ENCODE data around the gene ATOSB.
"Not testable (repeated sequence)": the region's sequence is repeated elsewhere in the genome, so short reads cannot be mapped to it uniquely, and the experiment has no call there.

Gene ATOSB, protein sequence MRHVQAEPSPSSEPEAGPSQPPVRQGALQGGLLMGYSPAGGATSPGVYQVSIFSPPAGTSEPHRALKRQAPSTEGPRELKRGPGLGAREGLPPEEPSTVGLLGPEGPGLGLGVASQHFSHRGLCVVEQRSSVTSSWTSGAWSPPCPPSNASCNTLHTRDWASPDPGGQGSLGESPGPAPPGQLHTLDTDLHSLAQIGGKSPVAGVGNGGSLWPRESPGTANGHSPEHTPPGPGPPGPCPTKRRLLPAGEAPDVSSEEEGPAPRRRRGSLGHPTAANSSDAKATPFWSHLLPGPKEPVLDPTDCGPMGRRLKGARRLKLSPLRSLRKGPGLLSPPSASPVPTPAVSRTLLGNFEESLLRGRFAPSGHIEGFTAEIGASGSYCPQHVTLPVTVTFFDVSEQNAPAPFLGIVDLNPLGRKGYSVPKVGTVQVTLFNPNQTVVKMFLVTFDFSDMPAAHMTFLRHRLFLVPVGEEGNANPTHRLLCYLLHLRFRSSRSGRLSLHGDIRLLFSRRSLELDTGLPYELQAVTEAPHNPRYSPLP

DNA sequence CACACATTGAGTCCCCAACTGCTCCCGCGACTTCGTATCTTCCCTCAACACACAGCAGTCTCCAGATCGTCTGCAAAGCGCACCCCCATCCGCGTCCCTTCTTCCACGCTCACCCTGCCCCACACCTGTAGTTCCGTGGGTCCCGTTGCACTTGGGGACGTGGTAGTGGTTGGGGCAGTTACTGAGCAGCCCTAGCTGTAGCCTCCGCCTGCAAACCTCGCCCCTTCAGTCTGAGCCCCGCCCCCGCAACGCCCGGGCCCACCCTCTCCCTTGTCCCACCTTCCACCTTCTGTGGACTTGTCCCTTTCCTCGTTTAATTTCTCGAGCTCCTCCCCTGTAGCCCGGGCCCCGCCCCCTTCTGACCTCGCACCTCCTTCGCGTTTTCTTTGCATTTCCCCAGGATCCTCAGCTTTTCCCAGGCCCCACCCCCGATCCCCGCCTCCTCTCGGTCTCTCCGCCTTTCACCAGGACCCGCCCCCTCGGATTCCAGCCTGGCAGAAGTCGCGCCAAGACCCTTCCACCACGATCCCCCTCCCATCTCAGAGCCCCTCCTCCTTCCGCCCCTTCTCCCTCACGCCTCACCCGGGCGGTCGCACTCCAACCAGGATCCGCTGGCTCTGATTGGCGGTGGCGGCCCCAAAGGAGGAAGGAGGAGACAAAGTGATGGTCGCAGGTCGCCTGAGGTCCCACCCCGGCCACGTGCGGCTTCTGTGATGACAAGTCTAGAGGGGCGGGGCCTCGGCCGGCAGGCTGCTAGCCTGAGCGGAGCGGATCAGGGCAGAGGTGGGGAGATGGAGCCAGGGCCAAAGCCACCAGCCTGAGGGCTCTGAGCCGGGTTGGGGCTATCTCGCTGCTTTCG is at the start of gene ATOSB:
Gene ATOSB, minus strand, starts transcription at position 183 of the 859 bp plus-strand sequence. CDS start 7,588 bp downstream, outside the sequence.
- DNase-seq (ENCODE audit: low spot score), result peak; percentile 94

DNA sequence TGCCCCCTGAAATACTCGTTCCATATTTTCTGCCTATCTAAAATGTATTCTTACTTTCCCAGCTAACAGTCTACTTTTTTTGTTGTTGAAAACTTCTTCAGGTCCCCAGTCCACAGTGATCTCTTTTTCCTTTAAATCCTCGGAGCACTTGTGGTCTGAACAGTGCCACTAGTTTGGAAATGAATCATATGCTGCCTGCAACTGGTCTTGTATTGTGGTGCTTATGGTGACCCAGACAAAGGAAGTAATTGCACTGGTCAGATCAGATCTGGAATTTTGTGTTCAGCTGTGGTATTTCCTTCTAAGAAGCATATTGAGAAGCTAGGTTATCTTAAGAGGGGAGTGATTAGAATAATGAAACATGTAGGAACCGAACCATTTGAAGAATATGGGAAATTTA is 49.0 kb upstream of the ATOSB start:
- no peak for DNase-seq (ENCODE audit: low spot score)

DNA sequence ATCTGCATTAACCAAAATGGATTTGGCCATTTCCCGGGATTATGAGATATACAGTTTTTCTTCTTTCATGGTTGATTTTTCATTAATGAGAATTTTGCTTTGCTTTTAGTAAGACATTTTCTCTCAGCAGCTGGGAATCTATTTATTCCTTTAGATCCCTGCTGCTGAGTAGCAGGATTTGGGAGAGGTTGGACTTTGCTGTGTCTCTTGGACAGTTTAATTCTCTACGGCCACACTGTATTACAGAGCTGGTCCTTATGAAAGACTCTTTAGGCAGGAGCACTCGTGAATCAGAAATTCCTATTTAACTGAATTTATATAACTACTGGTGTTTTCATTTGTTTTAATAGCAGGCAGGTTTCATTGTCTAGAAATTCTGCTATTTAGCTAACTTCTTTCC is 47.8 kb upstream of the ATOSB start:
- no peak for DNase-seq (ENCODE audit: low spot score)

DNA sequence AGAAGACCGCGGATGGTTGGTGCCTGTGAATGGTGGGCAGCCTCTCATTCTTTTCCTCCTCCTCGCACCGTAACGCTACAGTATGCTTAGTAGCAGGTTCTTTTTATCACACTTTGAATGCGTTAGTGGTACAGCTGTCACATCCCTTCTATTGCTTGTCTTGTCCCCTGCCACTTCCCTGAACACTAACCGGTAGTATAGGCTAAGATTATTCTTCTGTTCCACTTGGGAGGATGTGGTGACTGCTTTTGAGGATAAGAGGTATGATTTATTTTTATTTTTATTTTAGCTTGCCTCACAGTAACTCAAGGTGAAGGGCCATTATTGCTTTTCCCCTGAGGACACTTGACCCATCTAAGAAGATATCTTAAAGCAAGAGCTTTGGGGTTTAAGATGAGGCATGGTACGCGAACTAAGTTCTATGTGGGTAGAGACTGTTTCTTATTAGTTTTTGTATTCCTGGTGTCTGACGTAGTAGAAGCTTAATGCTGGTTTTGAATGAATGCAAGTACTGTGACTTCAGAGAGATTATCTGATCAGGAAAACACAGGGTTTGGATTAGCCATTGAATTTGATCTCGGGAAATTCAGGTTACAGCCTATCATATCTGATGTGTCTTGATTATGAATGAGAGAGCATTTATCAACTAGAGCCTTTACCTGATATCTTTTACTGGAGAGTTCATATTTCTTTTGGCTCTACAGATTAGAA is 47.1 kb upstream of the ATOSB start:
- no peak for DNase-seq (ENCODE audit: low spot score)

DNA sequence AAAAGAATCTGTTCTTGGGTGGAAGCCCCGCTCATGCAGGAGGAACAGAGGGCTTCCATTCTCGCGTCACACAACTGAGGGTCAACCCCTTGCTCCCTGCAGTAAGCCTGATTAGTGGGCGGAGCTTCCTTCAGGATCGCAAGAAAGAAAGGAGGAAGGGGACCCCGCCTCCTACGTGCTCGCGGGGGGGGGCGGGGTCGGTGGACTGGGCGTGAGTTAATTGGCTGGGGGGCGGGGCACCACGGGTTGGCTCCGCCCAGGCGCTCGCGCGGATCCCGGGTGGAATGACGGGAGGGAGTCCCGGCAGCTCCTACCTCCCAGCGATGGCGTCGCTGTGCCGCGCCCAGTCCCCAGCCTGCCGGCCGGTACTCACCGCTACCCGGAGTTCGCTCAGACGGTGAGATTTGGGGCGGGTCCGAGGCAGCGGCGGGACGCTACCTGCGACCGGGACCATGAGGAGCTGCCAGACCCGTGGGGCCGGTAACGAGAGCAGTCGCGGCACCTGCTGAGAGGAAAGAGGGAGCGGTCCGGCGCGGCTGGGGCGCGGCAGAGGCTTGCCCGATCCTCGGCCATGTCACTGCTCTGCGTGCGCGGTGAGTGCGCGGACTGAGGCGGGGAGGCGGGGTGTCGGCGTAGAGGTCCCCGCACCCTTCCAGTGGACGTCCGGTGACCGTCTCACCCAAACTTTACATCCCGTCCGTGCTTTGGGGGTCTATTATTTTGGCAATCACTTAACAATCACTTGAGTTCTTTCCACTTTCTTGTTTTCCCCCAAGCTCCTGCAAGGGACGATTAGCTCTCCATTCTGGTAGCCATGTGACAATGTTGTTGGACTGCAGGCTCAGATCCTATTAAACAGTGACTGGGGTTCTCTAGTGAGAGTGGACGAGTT is 46.3 kb upstream of the ATOSB start, which contains the start of gene UNC13B:
Gene UNC13B, plus strand, starts transcription at position 297 of the 892 bp plus-strand sequence. Its CDS starts 275 bp downstream, at position 572.
- DNase-seq (ENCODE audit: low spot score), result peak; percentile 73

DNA sequence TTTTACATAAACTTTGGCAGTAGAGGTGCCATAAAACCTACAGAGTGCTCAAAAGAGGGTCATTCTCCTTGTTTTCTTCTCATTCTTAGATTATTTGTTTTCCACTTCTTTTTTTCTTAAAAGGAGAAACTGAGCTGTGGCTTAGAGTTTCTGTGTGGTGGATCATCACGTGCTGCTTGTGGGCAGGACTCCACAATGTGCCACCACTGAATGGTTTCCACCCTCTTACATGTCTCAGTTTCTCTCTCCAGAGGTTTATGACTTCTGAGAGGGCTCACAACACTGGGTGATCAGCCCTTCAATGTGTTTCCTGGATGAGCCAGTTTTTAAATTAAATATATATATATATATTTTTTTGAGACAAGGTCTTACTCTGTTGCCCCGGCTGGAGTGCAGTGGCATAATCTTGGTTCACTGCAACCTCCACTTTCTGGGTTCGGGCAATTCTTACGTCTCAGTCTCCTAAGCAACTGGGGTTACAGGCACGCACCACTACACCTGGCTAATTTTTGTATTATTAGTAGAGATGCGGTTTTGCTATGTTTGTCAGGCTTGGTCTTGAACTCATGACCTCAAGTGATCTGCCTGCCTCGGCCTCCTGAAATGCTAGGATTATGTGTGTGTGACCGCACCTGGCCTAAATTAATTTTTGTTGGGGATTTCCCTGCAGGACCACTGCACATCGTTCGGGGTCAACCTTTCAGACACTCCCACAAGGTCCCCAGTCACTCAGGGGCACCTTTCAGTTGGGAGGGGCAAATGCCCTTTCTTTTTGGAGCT is 43.0 kb upstream of the ATOSB start:
- DNase-seq (ENCODE audit: low spot score), result no peak

DNA sequence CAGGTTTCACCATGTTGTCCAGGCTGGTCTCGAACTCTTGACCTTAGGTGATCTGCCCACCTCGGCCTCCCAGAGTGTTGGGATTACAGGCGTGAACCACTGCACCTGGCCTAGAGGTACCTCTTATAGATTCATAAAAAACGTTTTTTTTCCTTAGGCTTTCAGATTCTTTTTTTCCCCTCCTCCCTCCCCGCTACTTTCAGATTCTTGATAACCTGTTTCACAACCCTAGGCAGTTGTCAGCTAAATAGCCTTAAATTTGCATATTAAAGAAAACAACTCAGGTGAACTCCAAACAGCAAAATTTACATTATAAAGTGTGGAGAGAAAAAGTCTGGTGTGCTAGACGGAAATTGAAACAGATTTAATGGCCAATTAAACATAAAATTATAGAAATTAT is 42.2 kb upstream of the ATOSB start:
- DNase-seq (ENCODE audit: low spot score), result not testable (repeated sequence)

DNA sequence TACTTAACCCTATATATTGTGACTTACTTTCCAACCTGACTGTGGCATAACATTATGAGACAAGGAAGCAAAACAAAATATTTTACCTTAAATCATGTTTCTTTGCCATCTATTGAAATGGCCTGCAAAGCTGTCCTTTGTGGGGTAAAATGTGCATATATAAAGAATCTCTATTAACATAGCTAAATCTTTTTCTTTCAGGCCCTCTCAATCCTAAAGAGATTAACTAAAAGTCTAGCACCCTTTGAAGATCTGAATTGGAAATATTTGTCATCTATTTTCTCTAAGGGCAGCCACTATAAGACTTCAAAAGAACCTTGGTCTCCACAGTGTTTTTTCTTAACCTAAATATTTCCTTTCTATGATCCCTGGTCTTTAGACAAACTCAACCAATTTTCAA is 41.1 kb upstream of the ATOSB start:
- no peak for DNase-seq (ENCODE audit: low spot score)

DNA sequence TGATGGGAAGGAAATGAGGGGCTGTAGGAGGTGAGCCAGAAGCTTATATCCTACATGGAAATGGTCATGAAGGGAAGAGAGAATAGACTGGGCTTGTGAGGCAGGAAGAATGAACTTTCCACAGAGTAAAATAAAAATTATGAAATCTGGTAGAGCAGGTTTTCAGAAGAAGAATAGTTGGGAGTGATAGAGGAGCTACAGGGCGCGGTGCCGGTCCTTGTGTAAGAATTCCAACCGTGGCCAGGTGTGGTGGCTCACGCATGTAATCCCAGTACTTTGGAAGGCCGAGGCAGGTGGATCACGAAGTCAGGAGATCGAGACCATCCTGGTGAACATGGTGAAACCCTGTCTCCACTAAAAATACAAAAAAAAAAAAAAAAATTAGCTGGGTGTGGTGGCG is 37.3 kb upstream of the ATOSB start:
- no peak for DNase-seq (ENCODE audit: low spot score)

DNA sequence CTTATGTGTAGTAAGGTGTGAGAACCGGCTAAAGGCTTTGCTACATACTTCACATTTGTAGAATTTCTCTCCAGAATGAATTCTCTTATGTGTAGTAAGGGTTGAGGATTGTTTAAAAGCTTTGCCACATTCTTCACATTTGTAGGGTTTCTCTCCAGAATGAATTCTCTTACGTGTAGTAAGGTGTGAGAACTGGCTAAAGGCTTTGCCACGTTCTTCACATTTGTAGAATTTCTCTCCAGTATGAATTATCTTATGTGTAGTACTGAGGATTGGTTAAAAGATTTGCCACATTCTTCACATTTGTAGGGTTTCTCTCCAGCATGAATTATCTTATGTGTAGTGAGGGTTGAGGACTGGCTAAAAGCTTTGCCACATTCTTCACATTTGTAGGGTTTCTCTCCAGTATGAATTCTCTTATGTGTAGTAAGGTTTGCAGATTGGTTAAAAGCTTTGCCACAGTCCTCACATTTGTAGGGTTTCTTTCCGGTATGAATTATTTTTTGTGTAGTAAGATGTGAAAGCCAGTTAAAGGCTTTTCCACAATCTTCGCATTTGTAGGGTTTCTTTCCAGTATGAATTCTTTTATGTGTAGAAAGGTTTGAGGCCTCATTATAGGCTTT is 32.4 kb upstream of the ATOSB start:
- DNase-seq (ENCODE audit: low spot score), result not testable (repeated sequence)

DNA sequence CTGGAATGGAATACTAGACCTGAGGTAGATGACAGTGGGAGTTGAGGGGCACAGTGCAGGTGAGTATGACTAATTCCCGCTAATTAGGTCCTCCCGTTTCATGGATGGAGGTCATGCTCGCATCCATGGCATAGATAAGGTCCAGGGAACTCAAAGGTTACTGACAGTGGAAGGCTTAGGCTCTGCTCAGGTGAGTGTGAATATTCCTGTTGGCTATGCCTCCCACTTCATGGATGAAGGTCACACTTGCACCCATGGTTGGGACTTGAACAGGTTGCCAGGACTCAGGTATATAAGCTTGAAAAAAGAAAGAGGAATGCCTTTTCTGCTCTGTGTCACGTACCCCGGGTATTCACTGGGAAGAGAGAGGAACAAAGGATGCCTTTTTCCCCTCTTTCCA is 26.4 kb upstream of the ATOSB start:
- DNase-seq (ENCODE audit: low spot score), result no peak

DNA sequence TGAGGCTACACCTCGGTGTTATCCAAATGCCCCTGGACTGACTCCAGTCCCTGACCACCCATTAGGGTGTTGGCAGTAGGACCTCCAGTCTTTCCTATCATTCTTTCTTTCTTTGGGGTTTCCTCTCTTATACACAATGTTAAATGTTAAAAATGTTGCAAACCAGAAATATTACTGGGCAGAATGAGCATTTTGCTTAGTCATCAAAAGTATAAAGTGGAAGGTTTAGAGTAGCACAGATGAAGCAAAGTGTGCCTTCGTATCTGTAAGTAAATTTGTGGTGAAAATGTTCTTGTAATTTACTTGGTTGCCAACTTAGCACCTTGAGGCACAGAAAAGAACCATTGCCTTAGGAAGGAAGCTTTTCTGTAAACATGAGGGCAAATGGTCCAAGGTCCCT is 24.4 kb upstream of the ATOSB start:
- DNase-seq (ENCODE audit: low spot score), result no peak

DNA sequence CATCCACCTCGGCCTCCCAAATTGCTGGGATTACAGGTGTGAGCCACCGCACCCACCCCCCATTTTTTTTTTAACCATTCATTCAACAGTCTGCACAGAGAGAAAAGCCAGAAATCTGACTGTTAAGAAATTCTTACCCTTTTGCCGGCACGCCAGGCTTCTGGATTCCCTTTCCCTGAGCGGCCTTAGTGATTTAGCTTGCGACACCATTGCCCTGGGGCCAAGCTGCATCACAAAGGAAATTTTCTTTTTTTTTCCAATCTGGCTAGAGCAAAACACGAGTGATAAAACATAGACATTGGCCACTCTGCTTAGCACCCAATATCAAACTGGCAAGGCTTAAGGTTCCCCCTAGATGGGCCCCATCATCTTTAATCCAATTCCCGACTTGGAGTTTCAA is 21.2 kb upstream of the ATOSB start:
- no peak for DNase-seq (ENCODE audit: low spot score)

DNA sequence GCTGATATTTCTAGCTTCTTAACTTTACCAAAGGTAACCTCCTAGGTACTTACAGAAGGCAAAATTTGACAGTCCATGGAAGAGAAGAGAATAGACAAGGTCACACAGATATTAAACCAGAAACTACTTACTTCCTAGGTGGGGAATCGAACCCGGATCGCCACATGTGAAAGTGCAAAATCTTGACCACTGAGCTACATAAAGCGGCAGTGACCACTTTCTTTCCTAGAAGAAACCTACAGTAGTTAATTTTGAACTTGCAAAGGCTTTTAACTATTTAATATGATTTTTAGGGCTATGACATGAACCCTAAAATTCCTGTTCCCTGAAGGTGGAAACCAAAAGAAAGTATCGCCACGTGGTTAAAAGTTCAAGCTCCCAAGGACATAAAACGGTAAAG is 20.3 kb upstream of the ATOSB start:
- DNase-seq (ENCODE audit: low spot score), result no peak

DNA sequence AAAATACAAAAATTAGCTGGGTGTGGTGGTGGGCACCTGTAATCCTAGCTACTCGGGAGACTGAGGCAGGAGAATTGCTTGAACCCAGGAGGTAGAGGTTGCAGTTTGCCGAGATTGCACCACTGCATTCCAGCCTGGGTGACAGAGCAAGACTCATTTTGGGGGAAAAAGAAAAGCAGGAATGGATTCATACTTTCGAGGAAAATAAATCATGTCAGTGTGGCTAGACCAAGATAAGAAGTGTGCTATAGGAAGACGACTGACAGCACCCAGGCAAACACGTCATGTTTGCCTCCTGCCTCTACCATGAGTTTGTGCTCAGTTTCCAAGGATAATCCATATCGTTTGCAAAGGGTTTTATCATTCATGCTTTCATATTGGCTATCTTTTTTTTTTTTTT is 19.3 kb upstream of the ATOSB start:
- DNase-seq (ENCODE audit: low spot score), result no peak

DNA sequence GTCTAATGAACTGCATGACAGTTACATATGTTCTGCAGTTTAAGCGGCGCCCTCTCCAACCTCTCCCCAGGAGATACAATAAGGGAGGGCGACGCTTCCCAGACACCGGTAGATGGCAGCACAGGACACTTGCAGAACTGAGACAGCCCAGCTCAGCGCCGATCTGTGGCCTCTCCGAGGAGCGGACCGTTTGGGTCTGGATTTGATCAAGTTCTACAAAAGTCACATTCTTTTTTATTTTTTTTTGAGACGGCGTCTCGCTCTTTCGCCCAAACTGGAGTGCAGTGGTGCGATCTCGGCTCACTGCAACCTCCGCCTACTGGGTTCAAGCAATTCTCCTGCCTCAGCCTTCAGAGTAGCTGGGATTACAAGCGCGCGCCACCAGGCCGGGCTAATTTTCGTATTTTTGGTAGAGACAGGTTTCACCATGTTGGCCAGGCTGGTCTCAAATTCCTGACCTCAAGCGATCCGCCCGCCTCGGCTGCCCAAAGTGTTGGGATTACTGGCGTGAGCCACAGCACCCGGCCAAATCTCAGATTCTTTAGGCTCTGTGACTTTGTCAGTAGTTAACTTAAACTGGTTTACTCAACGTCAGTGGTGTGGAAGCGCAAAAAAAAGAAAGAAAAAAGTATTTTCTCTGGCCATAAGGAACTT is 1.4 kb upstream of the ATOSB start:
- DNase-seq (ENCODE audit: low spot score), result peak; percentile 93

DNA sequence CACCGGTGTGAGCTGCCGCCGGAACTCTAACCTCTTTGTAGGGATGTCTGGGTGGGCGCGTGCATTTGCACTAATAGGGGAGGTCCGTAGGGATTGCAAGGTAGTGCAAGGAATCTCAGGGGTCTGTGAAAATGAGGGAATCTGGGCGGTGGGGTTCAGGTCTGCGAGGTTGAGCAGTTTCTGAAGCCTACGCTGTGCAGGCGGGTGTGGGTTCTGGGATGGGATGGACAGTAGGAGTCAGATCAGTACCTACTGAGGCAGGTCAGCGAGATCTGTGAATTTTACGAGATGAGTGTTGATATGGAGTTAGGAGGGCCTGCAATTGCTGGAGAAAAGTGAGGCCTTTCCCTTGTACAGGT is 856 bp upstream of the ATOSB start:
- DNase-seq (ENCODE audit: low spot score), result no peak

DNA sequence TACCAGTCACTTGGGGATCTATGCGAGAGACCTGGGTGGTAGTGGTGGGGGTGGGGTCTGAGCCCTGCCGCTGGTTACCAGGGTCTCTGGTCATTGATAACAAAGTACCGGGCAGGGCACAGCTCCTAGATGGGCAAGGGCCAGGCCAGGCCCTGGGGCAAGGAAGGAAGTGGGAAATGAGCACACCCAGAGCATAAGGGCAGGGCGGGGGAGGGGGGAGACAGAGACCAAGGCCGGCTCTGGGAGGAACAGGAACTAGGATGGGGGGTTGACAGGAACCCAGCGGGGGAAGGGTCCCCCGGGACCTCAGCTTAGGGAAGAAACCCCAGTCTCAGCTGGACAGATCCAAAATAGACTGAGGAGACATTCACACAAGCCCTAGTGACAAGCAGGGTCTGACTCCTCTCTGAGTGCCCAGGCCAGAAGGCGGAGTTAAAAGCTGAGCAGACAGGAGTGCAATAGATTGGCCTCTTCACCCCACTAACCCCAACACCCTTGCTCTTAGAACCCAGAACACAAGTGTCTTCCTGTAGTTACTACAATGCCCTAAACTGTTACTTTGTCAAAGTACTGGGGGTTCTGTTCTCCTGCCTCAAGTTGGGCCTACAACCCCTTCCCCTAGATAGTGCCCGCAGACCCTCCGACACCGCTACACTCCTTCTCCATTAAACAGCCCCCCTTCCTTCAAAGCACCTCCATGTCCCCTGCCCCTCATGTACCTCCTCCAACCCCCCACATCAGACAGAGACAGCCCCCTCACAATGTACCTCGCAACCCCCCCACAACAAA is 628 bp downstream of the ATOSB start:
- DNase-seq (ENCODE audit: low spot score), result peak; percentile 56

Measured in CD4-positive, alpha-beta T cell treated with Interleukin-2 at 100 ng/mL for 4 hours (primary cell).